Mesothelial cell of epicardium (in vitro differentiated cells): Measurements from ENCODE around the gene CTDSPL. TPM values are rescaled to one million over a fixed set of nuclear protein-coding genes. Genes with fewer than 3 reads are reported as not detected.

Experiments
- DNase-seq, 2 experiments: peaks; one replicate each; pipeline ENCODE4 v3.0.0; 2021; ENCODE audit warnings: low spot score in 2 of 2; ENCODE audit not compliant: unreplicated experiment in 2 of 2
- H3K27ac Mint-ChIP-seq: 2 replicates; pipeline ENCODE4 v1.8.0; 2021; ENCODE audit warnings: mixed read lengths
- H3K27me3 Mint-ChIP-seq: 2 replicates; pipeline ENCODE4 v1.8.0; 2021; ENCODE audit warnings: low read depth, mixed read lengths
- H3K36me3 Mint-ChIP-seq: 2 replicates; pipeline ENCODE4 v1.8.0; 2021; ENCODE audit warnings: mixed read lengths
- H3K4me1 Mint-ChIP-seq: 2 replicates; pipeline ENCODE4 v1.8.0; 2021; ENCODE audit warnings: mixed read lengths
- H3K4me3 Mint-ChIP-seq: 2 replicates; pipeline ENCODE4 v1.8.0; 2021; ENCODE audit warnings: mild to moderate bottlenecking, moderate library complexity, mixed read lengths
- H3K9me3 Mint-ChIP-seq: 2 replicates; pipeline ENCODE4 v1.8.0; 2021; ENCODE audit warnings: mixed read lengths
- total RNA-seq: library from RNA; stranded (reverse); gene quantifications from 3 replicates; pipeline ENCODE4 v1.2.1, GENCODE V29; 2021
- TF ChIP-seq, protein P1 (sequence below): fragments of 200-600 bp; sonication (generic); IDR thresholded peaks from one replicate; pipeline ENCODE4 v1.5.0; 2021; ENCODE audit warnings: antibody characterized with exemption; ENCODE audit not compliant: unreplicated experiment

Gene CTDSPL
- total RNA-seq, 1 donor from 2014 or later, result 29.9 TPM

DNA sequence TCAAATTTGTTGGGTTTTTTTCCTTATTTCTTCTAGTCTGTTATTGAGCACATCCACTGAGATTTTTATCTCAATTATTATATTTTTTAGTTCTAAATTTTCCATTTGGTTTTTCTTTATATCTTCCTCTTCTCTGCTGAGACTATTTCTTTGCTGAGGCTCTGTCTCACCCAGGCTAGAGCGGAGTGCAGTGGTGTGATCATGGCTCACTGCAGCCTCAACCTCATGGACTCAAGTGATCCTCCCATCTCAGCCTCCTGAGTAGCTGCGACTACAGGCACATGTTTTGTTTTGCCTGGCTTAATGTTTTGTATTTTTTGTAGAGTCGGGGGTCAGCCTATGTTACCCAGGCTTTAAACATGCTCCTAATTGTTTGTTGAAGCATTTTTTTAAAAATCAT is 10.2 kb downstream of the CTDSPL start:
- Mint-ChIP-seq H3K36me3 (peaks cover 30% of the 10 kb centered on the region), H3K27ac (no peak overlapping the region), H3K4me1 (no peaks in the 10 kb centered on the region), H3K27me3 (no peaks in the 10 kb centered on the region), H3K4me3 (no peak overlapping the region), H3K9me3 (peaks cover 38% of the 10 kb centered on the region)
- TF ChIP-seq, protein P1, sequence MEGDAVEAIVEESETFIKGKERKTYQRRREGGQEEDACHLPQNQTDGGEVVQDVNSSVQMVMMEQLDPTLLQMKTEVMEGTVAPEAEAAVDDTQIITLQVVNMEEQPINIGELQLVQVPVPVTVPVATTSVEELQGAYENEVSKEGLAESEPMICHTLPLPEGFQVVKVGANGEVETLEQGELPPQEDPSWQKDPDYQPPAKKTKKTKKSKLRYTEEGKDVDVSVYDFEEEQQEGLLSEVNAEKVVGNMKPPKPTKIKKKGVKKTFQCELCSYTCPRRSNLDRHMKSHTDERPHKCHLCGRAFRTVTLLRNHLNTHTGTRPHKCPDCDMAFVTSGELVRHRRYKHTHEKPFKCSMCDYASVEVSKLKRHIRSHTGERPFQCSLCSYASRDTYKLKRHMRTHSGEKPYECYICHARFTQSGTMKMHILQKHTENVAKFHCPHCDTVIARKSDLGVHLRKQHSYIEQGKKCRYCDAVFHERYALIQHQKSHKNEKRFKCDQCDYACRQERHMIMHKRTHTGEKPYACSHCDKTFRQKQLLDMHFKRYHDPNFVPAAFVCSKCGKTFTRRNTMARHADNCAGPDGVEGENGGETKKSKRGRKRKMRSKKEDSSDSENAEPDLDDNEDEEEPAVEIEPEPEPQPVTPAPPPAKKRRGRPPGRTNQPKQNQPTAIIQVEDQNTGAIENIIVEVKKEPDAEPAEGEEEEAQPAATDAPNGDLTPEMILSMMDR, result no peak
- no peak for DNase-seq

DNA sequence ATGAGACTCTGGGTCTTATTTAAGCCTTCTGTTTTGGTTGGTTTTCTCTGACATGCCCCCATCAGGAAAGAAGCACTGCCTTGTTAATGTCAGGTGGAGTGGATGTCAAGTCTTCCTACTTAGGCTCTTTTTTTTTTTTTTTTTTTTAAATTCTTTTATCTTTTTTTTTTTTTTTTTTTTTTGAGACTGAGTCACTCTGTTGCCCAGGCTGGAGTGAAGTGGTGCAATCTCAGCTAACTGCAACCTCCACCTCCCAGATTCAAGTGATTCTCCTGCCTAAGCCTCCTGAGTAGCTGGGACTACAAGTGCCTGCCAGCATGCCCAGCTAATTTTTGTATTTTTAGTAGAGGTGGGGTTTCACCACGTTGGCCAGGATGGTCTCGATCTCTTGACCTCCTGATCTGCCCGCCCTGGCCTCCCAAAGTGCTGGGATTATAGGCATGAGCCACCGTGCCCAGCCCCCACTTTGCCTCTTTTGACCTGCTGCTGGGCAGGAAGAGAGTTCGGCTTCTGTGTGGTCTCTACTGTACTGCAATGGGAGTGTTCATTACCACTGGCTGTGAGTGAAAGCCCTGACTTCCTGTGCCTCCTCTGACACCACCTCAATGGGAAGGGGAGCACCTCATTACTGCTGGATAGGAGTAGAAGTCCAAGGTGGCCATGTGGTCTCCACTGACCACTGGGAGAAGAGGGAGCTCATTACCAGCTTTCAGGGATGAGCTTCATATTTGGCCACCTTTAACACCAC is 10.9 kb downstream of the CTDSPL start:
- Mint-ChIP-seq H3K9me3 (peaks cover 45% of the 10 kb centered on the region), H3K27ac (no peak overlapping the region), H3K36me3 (peaks cover 36% of the 10 kb centered on the region), H3K4me3 (no peak overlapping the region), H3K27me3 (no peaks in the 10 kb centered on the region), H3K4me1 (no peaks in the 10 kb centered on the region)
- DNase-seq, result no peak
- TF ChIP-seq, protein P1, result no peak

DNA sequence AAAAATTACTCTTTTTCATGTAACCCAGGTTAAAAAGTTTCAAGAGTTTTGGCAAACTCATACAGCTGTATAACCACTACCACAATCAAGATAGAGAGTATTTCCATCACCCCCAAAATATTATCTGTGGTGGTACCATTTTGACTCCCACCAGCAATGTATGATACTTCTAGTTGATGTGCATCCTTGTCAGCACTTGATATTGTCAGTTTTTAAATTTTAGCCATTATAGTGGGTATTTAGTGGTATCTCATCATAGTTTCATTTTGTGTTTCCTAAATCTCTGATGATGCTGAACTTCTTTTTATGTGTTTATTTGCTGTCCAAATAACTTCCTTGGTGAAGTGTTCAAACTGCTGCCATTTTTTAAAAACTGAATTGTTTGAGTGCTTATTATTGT is 14.6 kb downstream of the CTDSPL start:
- H3K36me3 Mint-ChIP-seq, result peaks cover 18% of the 10 kb centered on the region
- TF ChIP-seq, protein P1, result no peak
- no peak overlapping the region for H3K4me3 Mint-ChIP-seq
- H3K9me3 Mint-ChIP-seq, result peaks cover 17% of the 10 kb centered on the region
- no peak overlapping the region for H3K27ac Mint-ChIP-seq
- no peaks in the 10 kb centered on the region for H3K4me1 Mint-ChIP-seq
- no peaks in the 10 kb centered on the region for H3K27me3 Mint-ChIP-seq
- no peak for DNase-seq

DNA sequence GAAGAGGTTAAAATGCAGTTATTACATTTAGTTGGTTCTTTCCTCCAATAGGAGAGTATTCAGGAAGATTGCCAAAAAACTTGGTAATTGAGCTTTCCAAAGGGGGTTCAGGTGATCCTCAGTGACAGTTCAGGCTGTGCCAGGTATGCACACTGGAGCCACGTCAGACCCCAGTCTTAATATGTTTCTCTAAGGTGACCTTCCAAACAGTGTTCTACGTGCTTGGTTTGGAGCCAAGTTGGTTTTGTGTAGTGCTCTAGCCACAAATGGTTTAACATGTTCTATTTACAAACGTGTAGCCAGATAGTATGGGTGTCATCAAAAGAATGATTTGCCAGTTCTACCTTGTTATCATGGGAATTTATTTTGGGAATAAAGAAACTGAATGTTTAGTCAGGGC is 21.0 kb downstream of the CTDSPL start:
- Mint-ChIP-seq H3K36me3 (peaks cover 2% of the 10 kb centered on the region), H3K4me3 (no peak overlapping the region), H3K27ac (no peak overlapping the region), H3K4me1 (peaks cover 7% of the 10 kb centered on the region), H3K9me3 (no peaks in the 10 kb centered on the region), H3K27me3 (no peaks in the 10 kb centered on the region)
- TF ChIP-seq, protein P1, result no peak
- DNase-seq, result no peak

DNA sequence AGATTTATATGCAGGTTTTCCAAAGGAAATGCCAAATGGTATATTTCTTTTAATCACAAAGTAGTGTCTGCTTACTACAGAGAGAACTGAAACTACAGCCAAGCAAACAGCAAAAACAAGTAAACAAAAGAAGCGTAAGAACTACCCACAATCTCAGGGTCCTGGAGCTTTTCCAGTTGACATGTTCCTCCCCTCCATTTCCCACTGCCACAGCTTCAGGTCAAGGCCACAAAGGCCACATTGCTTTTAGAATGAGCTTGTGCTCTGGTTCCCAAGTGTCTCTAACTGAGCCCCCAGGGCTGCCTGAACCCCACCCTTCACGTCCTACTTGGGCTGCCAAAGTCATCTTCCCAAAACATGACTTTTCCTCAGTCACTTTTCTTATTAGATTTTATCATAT is 24.1 kb downstream of the CTDSPL start:
- H3K4me3 Mint-ChIP-seq, result no peak overlapping the region
- TF ChIP-seq, protein P1, result no peak
- H3K36me3 Mint-ChIP-seq, result no peaks in the 10 kb centered on the region
- H3K9me3 Mint-ChIP-seq, result no peaks in the 10 kb centered on the region
- no peak for DNase-seq
- no peaks in the 10 kb centered on the region for H3K27me3 Mint-ChIP-seq
- no peak overlapping the region for H3K27ac Mint-ChIP-seq
- H3K4me1 Mint-ChIP-seq, result peaks cover 10% of the 10 kb centered on the region
